ENCODE measurements around the gene MAOA. TPM values are rescaled to one million over a fixed set of nuclear protein-coding genes. Genes with fewer than 3 reads are reported as not detected.

The MAOA gene
- total and polyA plus RNA-seq, 2 of the 13 experiments (the other 11 are each of a cell fraction or from before 2014, with no cell fraction given): 13.4 to 14.7 TPM

- no TSS peak for BruUV-seq (replicated peaks)
- 0% methylated on average over 4 of the region's 4 CpGs for WGBS (ENCODE audit: low lambda C conversion rate)
- ATAC-seq: peak; percentile 44; the same call in 2 of the 3 replicates
- no peaks in the 10 kb centered on the region for H3K79me2 ChIP-seq (ENCODE audit: insufficient read depth, low read length)
- H3K4me1 ChIP-seq (ENCODE audit: insufficient read depth, low read length): peaks cover 62% of the 10 kb centered on the region
- ChIA-PET CTCF (ENCODE audit: low intra/inter-chr PET ratio, low total read pairs) (no interaction called here), POLR2A (interaction anchor here (1.3 to 2.4 kb wide), 2 partner anchors 10 to 24 kb away, joined by 4 to 39 read pairs; no protein-coding TSS in a partner anchor)
- DNase-seq (ENCODE audit: low spot score): peak; percentile 48
- no peaks in the 10 kb centered on the region for H4K20me1 ChIP-seq (ENCODE audit: insufficient read depth, low read length)
- H3K9me3 ChIP-seq (ENCODE audit: low read length): no peaks in the 10 kb centered on the region
- intact Hi-C loops (cut with micrococcal nuclease; ENCODE audit: unreplicated experiment): no loop called here
- H3K4me3 ChIP-seq (replicated peaks in 1 of 3; ENCODE audit: insufficient read depth in 1 of 3, low read depth in 2 of 3, low read length in 3 of 3): 0 out of 6 replicates have a peak overlapping the region, but pooled peaks of 1 of the 3 experiments have one; percentile 23
- peak overlapping the region; percentile 57 for H3K9ac ChIP-seq (ENCODE audit: insufficient read depth, low read depth, low read length)
- peak overlapping the region; percentile 60 for H3K4me2 ChIP-seq (ENCODE audit: low read depth, low read length)
- no peaks in the 10 kb centered on the region; a peak in 1 of 5 replicates for H3K36me3 ChIP-seq (replicated peaks in 1 of 2; ENCODE audit: control insufficient read depth in 1 of 2, insufficient read depth in 2 of 2, low read length in 2 of 2)
- no peaks in the 10 kb centered on the region for H3K27me3 ChIP-seq (ENCODE audit: control insufficient read depth in 1 of 2, insufficient read depth in 2 of 2, low read length in 2 of 2)
- H2AFZ ChIP-seq (ENCODE audit: low read length): no peak overlapping the region
- H3K27ac ChIP-seq (ENCODE audit: extremely low read length, insufficient read depth, low read length): peak overlapping the region; percentile 93
- peak; percentile 48 for FAIRE-seq
- in situ Hi-C loops (cut with HindIII; ENCODE audit: extremely low pct_ligation_motif_present, low pct_unique_long_range_greater_than_20kb): loop anchor here (5.0 kb wide), 1 partner anchor 46 kb away; the partner anchor contains the start of gene MAOA
- no peak for TF ChIP-seq RFX3 (CRISPR knock-in tag; IDR thresholded peaks at IDR 0.05)
- TF ChIP-seq SALL1 (CRISPR knock-in tag; IDR thresholded peaks at IDR 0.05): peak; percentile 31
- no peak for TF ChIP-seq NFRKB (IDR thresholded peaks at IDR 0.05)
- TF ChIP-seq ZFP36 (IDR thresholded peaks at IDR 0.05; ENCODE audit: borderline replicate concordance, low read depth, low read length, partially characterized antibody): no peak
- TF ChIP-seq ZNF597 (CRISPR knock-in tag; IDR thresholded peaks at IDR 0.05): no peak
- TF ChIP-seq RNF2 (conservative IDR thresholded peaks at IDR 0.05; ENCODE audit: low read depth): no peak
- TF ChIP-seq TP53 (CRISPR knock-in tag; conservative IDR thresholded peaks at IDR 0.05): no peak
- TF ChIP-seq HOMEZ (CRISPR knock-in tag; IDR thresholded peaks at IDR 0.05; ENCODE audit: low read depth): no peak
- TF ChIP-seq ATF5 (CRISPR knock-in tag; IDR thresholded peaks at IDR 0.05; ENCODE audit: low read depth): no peak
- no peak for TF ChIP-seq SRSF4 (IDR thresholded peaks at IDR 0.05; ENCODE audit: low read depth, low read length, poor library complexity, severe bottlenecking)
- no peak for TF ChIP-seq EEA1 (CRISPR knock-in tag; IDR thresholded peaks at IDR 0.05; ENCODE audit: borderline replicate concordance)
- no peak for TF ChIP-seq NCOA1 (CRISPR knock-in tag; IDR thresholded peaks at IDR 0.05)
- no peak for TF ChIP-seq MTA3 (CRISPR knock-in tag; IDR thresholded peaks at IDR 0.05)
- TF ChIP-seq ZNF576 (CRISPR knock-in tag; IDR thresholded peaks at IDR 0.05): no peak
- peak; percentile 47; the same call in 1 of the 2 replicates for TF ChIP-seq PAXIP1 (CRISPR knock-in tag; conservative IDR thresholded peaks at IDR 0.05)
- TF ChIP-seq ZNF7 (CRISPR knock-in tag; IDR thresholded peaks at IDR 0.05): no peak
- peak; percentile 29 for TF ChIP-seq TEAD3 (CRISPR knock-in tag; optimal IDR thresholded peaks at IDR 0.05; ENCODE audit: borderline replicate concordance)
- TF ChIP-seq NONO (IDR thresholded peaks at IDR 0.05): no peak
- no peak for TF ChIP-seq NONO (CRISPR knock-in tag; conservative IDR thresholded peaks at IDR 0.05)
Observed at GRCh38 chrX:43703211-43703791, 47.2 kb downstream of the MAOA start.
